AG09319 (cell line): ENCODE results near the gene IFNA6.

Experiments used
- DNase-seq: peaks from one replicate; pipeline ENCODE4 v3.0.0-alpha.2; 2010; ENCODE audit warnings: low read depth; ENCODE audit errors: extremely low read depth
- TF ChIP-seq, protein P1 (sequence below): IDR thresholded peaks from 2 replicates; pipeline ENCODE4 v1.5.1; 2011; ENCODE audit warnings: low read depth, mild to moderate bottlenecking, inconsistent platforms, low read length, moderate library complexity

Gene IFNA6

DNA sequence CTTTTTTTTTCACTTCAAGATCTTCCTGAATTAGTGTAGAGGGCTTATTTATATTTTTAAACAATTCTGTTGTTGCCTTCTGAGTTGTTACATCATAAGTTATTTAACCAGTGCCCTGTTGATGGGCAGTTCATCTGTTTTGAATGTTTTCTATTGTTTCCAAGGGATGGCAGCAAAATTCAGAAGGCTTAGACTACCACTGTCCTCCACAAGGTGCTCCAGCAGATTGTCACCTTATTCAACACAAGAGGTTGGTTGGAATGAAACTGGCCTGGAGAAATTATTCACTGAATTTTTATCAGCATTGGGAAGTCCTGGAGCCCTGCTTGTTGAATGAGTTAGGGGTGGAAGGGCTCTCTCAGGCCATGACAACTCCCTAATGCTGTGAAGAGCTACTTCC is 14.2 kb downstream of the IFNA6 start:
- no peak for DNase-seq
- TF ChIP-seq, protein P1, sequence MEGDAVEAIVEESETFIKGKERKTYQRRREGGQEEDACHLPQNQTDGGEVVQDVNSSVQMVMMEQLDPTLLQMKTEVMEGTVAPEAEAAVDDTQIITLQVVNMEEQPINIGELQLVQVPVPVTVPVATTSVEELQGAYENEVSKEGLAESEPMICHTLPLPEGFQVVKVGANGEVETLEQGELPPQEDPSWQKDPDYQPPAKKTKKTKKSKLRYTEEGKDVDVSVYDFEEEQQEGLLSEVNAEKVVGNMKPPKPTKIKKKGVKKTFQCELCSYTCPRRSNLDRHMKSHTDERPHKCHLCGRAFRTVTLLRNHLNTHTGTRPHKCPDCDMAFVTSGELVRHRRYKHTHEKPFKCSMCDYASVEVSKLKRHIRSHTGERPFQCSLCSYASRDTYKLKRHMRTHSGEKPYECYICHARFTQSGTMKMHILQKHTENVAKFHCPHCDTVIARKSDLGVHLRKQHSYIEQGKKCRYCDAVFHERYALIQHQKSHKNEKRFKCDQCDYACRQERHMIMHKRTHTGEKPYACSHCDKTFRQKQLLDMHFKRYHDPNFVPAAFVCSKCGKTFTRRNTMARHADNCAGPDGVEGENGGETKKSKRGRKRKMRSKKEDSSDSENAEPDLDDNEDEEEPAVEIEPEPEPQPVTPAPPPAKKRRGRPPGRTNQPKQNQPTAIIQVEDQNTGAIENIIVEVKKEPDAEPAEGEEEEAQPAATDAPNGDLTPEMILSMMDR: no peak

DNA sequence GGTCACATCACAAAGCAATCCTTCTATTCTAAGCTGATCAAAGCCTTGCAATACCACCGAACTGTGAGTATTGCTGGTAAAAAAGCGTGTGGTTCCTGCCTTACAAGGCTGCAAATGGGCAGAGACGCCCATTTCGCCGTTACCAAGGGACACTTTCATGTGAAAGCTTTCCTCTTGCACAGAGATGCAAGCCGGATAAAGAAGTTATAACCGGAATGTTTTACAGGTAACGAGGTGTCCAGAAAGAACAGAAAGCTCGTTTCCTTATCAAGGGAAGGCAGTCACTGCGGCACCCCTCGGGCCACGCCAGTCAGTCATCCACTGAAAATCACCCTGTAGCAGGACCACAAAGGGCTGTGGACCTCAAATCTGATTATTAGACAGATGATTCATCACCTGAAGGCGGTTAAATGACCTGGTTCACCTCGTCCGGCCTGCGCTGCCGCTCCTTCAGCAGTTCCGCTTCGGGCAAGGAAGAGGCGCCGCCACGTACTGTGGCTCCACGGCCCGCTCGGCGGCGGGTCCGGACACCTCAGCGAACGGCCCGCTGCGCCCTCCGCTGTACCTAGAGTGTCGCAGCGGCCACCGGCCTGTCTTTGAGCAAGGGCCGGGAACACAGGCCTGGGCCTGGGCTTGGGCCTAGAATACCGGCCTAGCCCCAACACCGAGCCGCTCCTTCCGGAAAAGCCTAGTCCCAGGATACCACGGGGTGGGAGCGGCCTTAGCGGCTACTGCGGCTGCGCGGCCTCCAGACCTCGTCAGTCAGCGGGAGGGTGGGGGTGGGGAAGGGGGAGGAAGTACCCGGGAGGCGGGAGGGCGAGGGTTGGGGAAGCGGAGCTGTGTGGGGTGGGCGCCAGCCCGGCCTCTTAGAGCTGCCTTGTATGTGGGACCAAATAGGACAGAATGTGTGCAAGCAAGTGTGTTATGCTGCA is 15.7 kb downstream of the IFNA6 start, which contains the start of gene KLHL9:
KLHL9 (minus strand) TSS at position 704 of the 932 bp plus-strand sequence; CDS start at position 159, 545 bp downstream.
- TF ChIP-seq, protein P1: no peak
- DNase-seq: peak; percentile 82

DNA sequence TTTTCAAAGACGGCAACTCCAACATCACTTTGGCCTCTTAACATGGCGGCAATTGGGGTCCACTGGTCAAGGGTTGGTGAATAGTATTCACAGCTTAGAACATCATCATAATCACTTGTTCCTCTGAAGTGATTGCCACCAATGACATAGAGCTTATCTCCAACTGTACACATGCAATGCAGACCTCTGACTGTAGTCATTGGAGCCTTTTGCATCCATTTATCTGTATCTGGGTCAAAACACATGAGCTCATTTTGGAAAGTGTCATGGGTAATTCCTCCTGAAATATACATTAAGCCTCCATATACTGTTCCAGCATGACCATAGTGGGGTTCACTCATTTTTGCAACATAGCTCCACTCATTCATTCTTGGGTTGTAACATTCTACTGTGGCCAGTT is 17.5 kb downstream of the IFNA6 start:
- no peak for DNase-seq
- TF ChIP-seq, protein P1: no peak

DNA sequence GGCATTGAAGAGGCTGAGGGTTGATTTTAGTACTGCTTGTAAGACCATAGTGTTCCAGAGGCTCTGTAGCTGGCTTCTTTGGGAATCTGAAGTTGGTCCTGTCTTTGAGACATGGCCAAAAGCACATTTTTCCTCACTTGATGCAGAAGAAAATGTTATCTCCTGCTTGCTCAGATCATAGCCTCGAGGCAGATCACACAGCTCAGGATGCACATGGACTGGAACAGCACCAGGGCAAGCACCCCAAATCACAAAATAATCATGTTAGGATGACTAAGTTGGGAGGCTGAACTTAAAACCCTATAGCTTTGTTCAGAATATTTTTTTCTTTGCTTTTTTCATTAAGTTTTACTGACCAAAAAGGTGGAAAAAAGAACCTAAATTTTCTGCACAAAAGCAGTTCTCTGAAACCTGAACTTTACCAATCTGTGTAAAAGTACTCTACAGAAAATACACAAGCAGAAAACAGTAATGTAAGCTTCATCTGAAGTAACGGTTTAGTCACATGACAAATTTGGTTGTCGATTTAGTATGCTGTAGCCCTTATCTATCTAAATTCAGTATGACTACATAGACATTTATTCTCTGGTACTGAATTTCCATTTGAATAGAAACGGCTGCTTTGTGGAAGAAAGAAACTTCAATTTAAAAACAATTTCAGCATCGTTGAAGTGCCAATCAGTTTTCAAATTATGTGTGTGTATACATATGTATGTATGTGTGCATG is 18.8 kb downstream of the IFNA6 start:
- no peak for DNase-seq
- TF ChIP-seq, protein P1: no peak

DNA sequence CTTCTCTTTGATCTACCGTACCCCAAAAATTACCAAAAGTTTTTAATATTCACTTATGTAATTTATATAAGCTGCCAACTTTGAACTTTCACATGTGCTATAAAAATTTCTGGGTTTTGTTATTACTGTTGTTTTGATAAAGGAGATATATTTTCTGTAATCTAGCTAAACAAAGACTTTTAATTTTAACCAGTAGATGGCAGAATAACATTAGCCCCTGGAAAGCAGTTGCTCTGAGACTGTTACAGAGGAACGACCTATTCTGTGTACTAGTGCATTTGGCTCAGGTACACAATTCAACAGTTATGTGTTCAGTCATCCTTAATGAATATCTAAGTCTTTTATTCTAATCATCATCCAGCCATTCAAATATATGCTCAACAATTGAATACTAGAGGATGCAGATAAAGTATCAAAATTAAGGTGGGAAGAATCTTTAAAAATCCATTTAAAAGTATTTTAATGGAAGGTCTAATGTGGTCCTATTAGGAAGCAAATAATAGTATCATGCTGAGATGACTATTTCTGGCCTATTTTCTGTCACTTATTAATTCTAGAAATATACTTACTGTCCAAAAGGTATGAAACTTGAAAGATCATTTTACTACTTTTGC is 24.1 kb downstream of the IFNA6 start:
- no peak for DNase-seq
- TF ChIP-seq, protein P1: peak; percentile 58

DNA sequence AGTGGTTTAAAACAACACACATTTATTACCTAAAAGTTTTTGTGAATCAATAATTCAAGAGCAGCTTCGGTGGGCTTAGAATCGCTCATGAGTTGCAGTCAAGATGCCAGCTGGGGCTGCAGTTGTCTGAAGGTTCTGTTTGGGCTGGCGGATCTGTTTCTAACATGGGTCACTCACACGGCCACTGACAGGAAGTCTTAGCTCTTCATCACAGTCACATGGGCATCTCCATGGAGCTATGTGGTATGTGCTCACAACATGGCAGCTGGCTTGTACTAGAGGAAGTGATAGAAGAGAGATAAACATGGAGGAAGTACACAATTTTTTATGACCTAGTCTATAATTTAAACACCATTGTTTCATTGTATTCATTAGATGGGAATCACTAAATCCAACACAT is 26.6 kb downstream of the IFNA6 start:
- TF ChIP-seq, protein P1: no peak

More for the DNA sequence above, 26.6 kb downstream of the IFNA6 start:
- no peak for DNase-seq
